GM23338 (cell line): Measurements from ENCODE around the gene SELPLG. TPM values are rescaled to one million over a fixed set of nuclear protein-coding genes. Genes with fewer than 3 reads are reported as not detected.

ENCODE experiments used
- ATAC-seq: fragments of 200-7000 bp; cut with Tn5 transposase; 3 replicates; pipeline ENCODE4 v1.9.1; 2020
- DNase-seq: peaks from one replicate; pipeline ENCODE4 v3.0.0-alpha.2; 2015; ENCODE audit warnings: low spot score
- H2AFZ ChIP-seq: fragments of 200-600 bp; sonication (generic); 2 replicates; pipeline ENCODE4 v1.8.0; 2016; ENCODE audit warnings: antibody characterized with exemption, mild to moderate bottlenecking, moderate library complexity
- H3F3A ChIP-seq: fragments of 200-600 bp; sonication (generic); replicated peaks from 2 replicates; pipeline ENCODE4 v1.8.0; 2017; ENCODE audit warnings: antibody characterized with exemption, mixed run types, low read depth
- H3K27ac ChIP-seq: fragments of 200-600 bp; sonication (generic); 2 replicates; pipeline ENCODE4 v1.6.1; 2016; ENCODE audit warnings: low read depth
- H3K27me3 ChIP-seq: fragments of 200-600 bp; sonication (generic); 2 replicates; pipeline ENCODE4 v1.8.0; 2016; ENCODE audit warnings: mild to moderate bottlenecking, mixed run types, moderate library complexity; ENCODE audit not compliant: insufficient read depth
- H3K36me3 ChIP-seq: fragments of 200-600 bp; sonication (generic); 2 replicates; pipeline ENCODE4 v1.8.0; 2016; ENCODE audit warnings: mild to moderate bottlenecking; ENCODE audit not compliant: insufficient read depth
- H3K4me1 ChIP-seq: fragments of 200-600 bp; sonication (generic); 2 replicates; pipeline ENCODE4 v1.8.0; 2016; ENCODE audit warnings: mild to moderate bottlenecking, moderate library complexity; ENCODE audit not compliant: insufficient read depth
- H3K4me2 ChIP-seq: fragments of 200-600 bp; sonication (generic); 2 replicates; pipeline ENCODE4 v1.7.1; 2017; ENCODE audit warnings: mixed run types
- H3K4me3 ChIP-seq: fragments of 200-600 bp; sonication (generic); 2 replicates; pipeline ENCODE4 v1.6.1; 2016; ENCODE audit warnings: mixed run types
- H3K79me2 ChIP-seq: fragments of 200-600 bp; sonication (generic); replicated peaks from 2 replicates; pipeline ENCODE4 v1.8.0; 2017; ENCODE audit warnings: mild to moderate bottlenecking; ENCODE audit not compliant: insufficient read depth
- H3K9me2 ChIP-seq: fragments of 200-600 bp; sonication (generic); 2 replicates; pipeline ENCODE4 v1.8.0; 2017; ENCODE audit not compliant: insufficient read depth
- H4K20me1 ChIP-seq: fragments of 200-600 bp; sonication (generic); replicated peaks from 2 replicates; pipeline ENCODE4 v1.8.0; 2017; ENCODE audit warnings: mild to moderate bottlenecking; ENCODE audit not compliant: insufficient read depth
- H3K27ac Mint-ChIP-seq: 2 replicates; pipeline ENCODE4 v1.8.0; 2020; ENCODE audit warnings: inconsistent platforms, mild to moderate bottlenecking, moderate library complexity, mixed read lengths
- H3K27me3 Mint-ChIP-seq: 3 replicates; pipeline ENCODE4 v1.8.0; 2022; ENCODE audit warnings: low read depth, mild to moderate bottlenecking, moderate library complexity, mixed read lengths, inconsistent platforms; ENCODE audit not compliant: insufficient read depth, poor library complexity
- H3K36me3 Mint-ChIP-seq: 3 replicates; pipeline ENCODE4 v1.8.0; 2021; ENCODE audit warnings: low read depth, mild to moderate bottlenecking, inconsistent platforms, moderate library complexity, mixed read lengths
- H3K4me1 Mint-ChIP-seq: 3 replicates; pipeline ENCODE4 v1.8.0; 2020; ENCODE audit warnings: mild to moderate bottlenecking, inconsistent platforms, mixed read lengths
- H3K4me3 Mint-ChIP-seq: 3 replicates; pipeline ENCODE4 v1.8.0; 2021; ENCODE audit warnings: moderate library complexity, mild to moderate bottlenecking, inconsistent platforms, mixed read lengths
- H3K9me3 Mint-ChIP-seq: 3 replicates; pipeline ENCODE4 v1.8.0; 2020; ENCODE audit warnings: moderate library complexity, mild to moderate bottlenecking, inconsistent platforms, mixed read lengths
- CREB1 ChIP-seq: fragments of 250-450 bp; sonication (Bioruptor Pico); IDR thresholded peaks from 2 replicates; pipeline ENCODE4 v1.5.0; 2020; ENCODE audit warnings: low read depth, mild to moderate bottlenecking, moderate library complexity
- CTCF ChIP-seq, 2 experiments: fragments of 200-600 bp in 1 of 2; sonication (generic) in 1 of 2; conservative IDR thresholded peaks; 2 replicates each; pipeline versions ENCODE4 v1.5.1 to v1.6.1; 2016 to 2017; ENCODE audit warnings: antibody characterized with exemption in 2 of 2, low read depth in 2 of 2, mild to moderate bottlenecking in 2 of 2, moderate library complexity in 1 of 2
- EZH2 ChIP-seq: fragments of 200-600 bp; sonication (generic); IDR thresholded peaks from one replicate; pipeline ENCODE4 v1.8.0; 2017; ENCODE audit warnings: antibody characterized with exemption, mild to moderate bottlenecking, low read depth; ENCODE audit not compliant: unreplicated experiment
- EZH2phosphoT487 ChIP-seq: fragments of 200-600 bp; sonication (generic); IDR thresholded peaks from one replicate; pipeline ENCODE4 v1.8.1; 2018; ENCODE audit warnings: antibody characterized with exemption; ENCODE audit not compliant: unreplicated experiment
- JUNB ChIP-seq: IDR thresholded peaks from one replicate; pipeline ENCODE4 v1.6.1; 2016; ENCODE audit warnings: antibody characterized with exemption; ENCODE audit not compliant: unreplicated experiment
- NANOG ChIP-seq: IDR thresholded peaks from 2 replicates; pipeline ENCODE4 v1.6.1; 2016; ENCODE audit warnings: antibody characterized with exemption, borderline replicate concordance
- POLR2AphosphoS5 ChIP-seq: IDR thresholded peaks from 2 replicates; pipeline ENCODE4 v1.6.1; 2016; ENCODE audit warnings: antibody characterized with exemption, low read depth
- STAT1 ChIP-seq: IDR thresholded peaks from one replicate; pipeline ENCODE4 v1.6.1; 2016; ENCODE audit warnings: antibody characterized with exemption; ENCODE audit not compliant: unreplicated experiment
- ZNF114 ChIP-seq: fragments of 250-450 bp; sonication (Bioruptor Pico); IDR thresholded peaks from 2 replicates; pipeline ENCODE4 v1.5.0; 2020; ENCODE audit warnings: mild to moderate bottlenecking, moderate library complexity
- ZNF331 ChIP-seq: fragments of 250-450 bp; sonication (Bioruptor Pico); IDR thresholded peaks from 2 replicates; pipeline ENCODE4 v1.5.0; 2020; ENCODE audit warnings: low read depth, mild to moderate bottlenecking, moderate library complexity
- polyA plus RNA-seq: library from polyadenylated mRNA; unstranded; fragments of >200 nt; fragmentation: Nextera tagmentation; extraction: Ambion mirVana; gene quantifications from 2 replicates; pipeline ENCODE4 v1.2.1, GENCODE V29; 2016
- total RNA-seq: library from RNA; depleted of rRNA; stranded (reverse); fragments of >200 nt; shearing (Covaris generic); gene quantifications from 2 replicates; pipeline ENCODE4 v1.2.3, GENCODE V29; 2014
- TF ChIP-seq, protein P1 (sequence below): fragments of 250-450 bp; sonication (Bioruptor Pico); IDR thresholded peaks from 2 replicates; pipeline ENCODE4 v1.5.0; 2020; ENCODE audit warnings: mild to moderate bottlenecking, moderate library complexity
- TF ChIP-seq, protein P2 (sequence below): IDR thresholded peaks from 2 replicates; pipeline ENCODE4 v1.6.1; 2016; ENCODE audit warnings: antibody characterized with exemption
- TF ChIP-seq, protein P3 (sequence below): IDR thresholded peaks from one replicate; pipeline ENCODE4 v1.6.1; 2018; ENCODE audit warnings: antibody characterized with exemption; ENCODE audit not compliant: unreplicated experiment

The SELPLG gene
- total and polyA plus RNA-seq, 2 experiments from 2014 or later, result 0.16 to 0.56 TPM

DNA sequence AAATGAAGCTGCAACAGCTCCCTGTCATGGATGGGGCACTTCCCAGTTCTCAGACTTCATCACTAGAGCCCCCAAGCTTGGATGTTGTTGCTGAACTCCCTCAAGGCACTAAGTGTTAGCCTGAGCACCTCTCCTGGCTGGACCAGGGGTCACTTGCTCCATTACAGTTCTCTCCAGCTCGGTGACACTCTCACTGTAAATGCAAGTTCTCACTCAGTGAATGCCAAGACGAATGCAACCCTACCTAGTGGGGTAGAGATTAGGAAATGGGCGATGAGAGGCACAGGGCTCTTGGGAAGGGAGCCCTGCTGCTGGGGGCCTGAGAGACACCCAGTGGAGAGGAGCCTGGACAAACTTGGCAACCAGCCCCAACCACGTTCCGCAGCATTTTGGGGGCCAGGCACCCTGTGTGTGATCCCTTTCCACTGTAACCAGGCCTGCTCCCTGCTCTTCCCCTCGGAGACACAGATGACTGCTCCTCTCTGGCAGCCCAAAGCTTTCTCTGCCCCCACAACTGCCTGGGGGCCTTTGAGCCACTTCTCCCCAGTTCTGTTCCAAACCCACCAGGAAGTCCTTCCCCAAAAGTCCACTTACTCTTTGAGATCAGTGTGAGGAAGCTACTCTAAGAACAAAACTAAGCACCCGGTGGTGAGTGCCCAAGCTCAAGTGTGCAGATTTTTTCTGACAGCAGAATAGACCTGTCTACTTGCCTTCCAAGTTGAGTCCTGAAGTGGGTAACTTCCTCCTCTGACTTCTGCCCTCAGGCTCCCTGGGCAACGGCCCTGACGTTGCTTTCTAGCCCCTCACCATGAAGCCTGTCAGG is 8.0 kb upstream of the SELPLG start:
- H3K27ac Mint-ChIP-seq, result 0 out of 2 replicates have a peak overlapping the region, but pooled peaks have one; percentile 19
- 0 out of 2 replicates have a peak, but pooled peaks cover 8% of the 10 kb centered on the region for H3F3A ChIP-seq

More for the DNA sequence above, 8.0 kb upstream of the SELPLG start:
- Histone ChIP-seq H3K36me3 (0 out of 2 replicates have a peak, but pooled peaks cover 5% of the 10 kb centered on the region), H3K79me2 (no peaks in the 10 kb centered on the region), H3K27ac (no peak overlapping the region), H2AFZ (no peak overlapping the region), H3K4me1 (peaks cover 26% of the 10 kb centered on the region), H3K27me3 (no peaks in the 10 kb centered on the region), H3K9me2 (peaks cover 4% of the 10 kb centered on the region; the same call in 1 of the 2 replicates), H4K20me1 (no peaks in the 10 kb centered on the region), H3K4me3 (no peak overlapping the region), H3K4me2 (no peak overlapping the region)
- no peak for ATAC-seq
- peaks cover 12% of the 10 kb centered on the region for H3K27me3 Mint-ChIP-seq
- H3K9me3 Mint-ChIP-seq, result no peaks in the 10 kb centered on the region
- peaks cover 34% of the 10 kb centered on the region for H3K4me1 Mint-ChIP-seq
- no peak overlapping the region for H3K4me3 Mint-ChIP-seq
- peaks cover 13% of the 10 kb centered on the region for H3K36me3 Mint-ChIP-seq
- TF ChIP-seq EZH2phosphoT487 (no peak), NANOG (no peak), JUNB (no peak), POLR2AphosphoS5 (no peak; the same call in 1 of the 2 replicates), EZH2 (no peak), CTCF (conservative IDR thresholded peaks at IDR 0.05; ENCODE audit: low read depth in 2 of 2) (no peak), STAT1 (no peak), ZNF331 (no peak), ZNF114 (CRISPR knock-in tag) (no peak), CREB1 (no peak)
- TF ChIP-seq, protein P1, sequence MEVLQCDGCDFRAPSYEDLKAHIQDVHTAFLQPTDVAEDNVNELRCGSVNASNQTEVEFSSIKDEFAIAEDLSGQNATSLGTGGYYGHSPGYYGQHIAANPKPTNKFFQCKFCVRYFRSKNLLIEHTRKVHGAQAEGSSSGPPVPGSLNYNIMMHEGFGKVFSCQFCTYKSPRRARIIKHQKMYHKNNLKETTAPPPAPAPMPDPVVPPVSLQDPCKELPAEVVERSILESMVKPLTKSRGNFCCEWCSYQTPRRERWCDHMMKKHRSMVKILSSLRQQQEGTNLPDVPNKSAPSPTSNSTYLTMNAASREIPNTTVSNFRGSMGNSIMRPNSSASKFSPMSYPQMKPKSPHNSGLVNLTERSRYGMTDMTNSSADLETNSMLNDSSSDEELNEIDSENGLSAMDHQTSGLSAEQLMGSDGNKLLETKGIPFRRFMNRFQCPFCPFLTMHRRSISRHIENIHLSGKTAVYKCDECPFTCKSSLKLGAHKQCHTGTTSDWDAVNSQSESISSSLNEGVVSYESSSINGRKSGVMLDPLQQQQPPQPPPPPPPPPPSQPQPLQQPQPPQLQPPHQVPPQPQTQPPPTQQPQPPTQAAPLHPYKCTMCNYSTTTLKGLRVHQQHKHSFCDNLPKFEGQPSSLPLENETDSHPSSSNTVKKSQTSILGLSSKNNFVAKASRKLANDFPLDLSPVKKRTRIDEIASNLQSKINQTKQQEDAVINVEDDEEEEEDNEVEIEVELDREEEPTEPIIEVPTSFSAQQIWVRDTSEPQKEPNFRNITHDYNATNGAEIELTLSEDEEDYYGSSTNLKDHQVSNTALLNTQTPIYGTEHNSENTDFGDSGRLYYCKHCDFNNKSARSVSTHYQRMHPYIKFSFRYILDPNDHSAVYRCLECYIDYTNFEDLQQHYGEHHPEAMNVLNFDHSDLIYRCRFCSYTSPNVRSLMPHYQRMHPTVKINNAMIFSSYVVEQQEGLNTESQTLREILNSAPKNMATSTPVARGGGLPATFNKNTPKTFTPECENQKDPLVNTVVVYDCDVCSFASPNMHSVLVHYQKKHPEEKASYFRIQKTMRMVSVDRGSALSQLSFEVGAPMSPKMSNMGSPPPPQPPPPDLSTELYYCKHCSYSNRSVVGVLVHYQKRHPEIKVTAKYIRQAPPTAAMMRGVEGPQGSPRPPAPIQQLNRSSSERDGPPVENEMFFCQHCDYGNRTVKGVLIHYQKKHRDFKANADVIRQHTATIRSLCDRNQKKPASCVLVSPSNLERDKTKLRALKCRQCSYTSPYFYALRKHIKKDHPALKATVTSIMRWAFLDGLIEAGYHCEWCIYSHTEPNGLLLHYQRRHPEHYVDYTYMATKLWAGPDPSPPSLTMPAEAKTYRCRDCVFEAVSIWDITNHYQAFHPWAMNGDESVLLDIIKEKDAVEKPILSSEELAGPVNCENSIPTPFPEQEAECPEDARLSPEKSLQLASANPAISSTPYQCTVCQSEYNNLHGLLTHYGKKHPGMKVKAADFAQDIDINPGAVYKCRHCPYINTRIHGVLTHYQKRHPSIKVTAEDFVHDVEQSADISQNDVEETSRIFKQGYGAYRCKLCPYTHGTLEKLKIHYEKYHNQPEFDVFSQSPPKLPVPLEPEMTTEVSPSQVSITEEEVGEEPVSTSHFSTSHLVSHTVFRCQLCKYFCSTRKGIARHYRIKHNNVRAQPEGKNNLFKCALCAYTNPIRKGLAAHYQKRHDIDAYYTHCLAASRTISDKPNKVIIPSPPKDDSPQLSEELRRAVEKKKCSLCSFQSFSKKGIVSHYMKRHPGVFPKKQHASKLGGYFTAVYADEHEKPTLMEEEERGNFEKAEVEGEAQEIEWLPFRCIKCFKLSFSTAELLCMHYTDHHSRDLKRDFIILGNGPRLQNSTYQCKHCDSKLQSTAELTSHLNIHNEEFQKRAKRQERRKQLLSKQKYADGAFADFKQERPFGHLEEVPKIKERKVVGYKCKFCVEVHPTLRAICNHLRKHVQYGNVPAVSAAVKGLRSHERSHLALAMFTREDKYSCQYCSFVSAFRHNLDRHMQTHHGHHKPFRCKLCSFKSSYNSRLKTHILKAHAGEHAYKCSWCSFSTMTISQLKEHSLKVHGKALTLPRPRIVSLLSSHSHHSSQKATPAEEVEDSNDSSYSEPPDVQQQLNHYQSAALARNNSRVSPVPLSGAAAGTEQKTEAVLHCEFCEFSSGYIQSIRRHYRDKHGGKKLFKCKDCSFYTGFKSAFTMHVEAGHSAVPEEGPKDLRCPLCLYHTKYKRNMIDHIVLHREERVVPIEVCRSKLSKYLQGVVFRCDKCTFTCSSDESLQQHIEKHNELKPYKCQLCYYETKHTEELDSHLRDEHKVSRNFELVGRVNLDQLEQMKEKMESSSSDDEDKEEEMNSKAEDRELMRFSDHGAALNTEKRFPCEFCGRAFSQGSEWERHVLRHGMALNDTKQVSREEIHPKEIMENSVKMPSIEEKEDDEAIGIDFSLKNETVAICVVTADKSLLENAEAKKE (CRISPR knock-in tag), result no peak
- TF ChIP-seq, protein P2, sequence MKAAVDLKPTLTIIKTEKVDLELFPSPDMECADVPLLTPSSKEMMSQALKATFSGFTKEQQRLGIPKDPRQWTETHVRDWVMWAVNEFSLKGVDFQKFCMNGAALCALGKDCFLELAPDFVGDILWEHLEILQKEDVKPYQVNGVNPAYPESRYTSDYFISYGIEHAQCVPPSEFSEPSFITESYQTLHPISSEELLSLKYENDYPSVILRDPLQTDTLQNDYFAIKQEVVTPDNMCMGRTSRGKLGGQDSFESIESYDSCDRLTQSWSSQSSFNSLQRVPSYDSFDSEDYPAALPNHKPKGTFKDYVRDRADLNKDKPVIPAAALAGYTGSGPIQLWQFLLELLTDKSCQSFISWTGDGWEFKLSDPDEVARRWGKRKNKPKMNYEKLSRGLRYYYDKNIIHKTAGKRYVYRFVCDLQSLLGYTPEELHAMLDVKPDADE, result no peak
- TF ChIP-seq, protein P3, sequence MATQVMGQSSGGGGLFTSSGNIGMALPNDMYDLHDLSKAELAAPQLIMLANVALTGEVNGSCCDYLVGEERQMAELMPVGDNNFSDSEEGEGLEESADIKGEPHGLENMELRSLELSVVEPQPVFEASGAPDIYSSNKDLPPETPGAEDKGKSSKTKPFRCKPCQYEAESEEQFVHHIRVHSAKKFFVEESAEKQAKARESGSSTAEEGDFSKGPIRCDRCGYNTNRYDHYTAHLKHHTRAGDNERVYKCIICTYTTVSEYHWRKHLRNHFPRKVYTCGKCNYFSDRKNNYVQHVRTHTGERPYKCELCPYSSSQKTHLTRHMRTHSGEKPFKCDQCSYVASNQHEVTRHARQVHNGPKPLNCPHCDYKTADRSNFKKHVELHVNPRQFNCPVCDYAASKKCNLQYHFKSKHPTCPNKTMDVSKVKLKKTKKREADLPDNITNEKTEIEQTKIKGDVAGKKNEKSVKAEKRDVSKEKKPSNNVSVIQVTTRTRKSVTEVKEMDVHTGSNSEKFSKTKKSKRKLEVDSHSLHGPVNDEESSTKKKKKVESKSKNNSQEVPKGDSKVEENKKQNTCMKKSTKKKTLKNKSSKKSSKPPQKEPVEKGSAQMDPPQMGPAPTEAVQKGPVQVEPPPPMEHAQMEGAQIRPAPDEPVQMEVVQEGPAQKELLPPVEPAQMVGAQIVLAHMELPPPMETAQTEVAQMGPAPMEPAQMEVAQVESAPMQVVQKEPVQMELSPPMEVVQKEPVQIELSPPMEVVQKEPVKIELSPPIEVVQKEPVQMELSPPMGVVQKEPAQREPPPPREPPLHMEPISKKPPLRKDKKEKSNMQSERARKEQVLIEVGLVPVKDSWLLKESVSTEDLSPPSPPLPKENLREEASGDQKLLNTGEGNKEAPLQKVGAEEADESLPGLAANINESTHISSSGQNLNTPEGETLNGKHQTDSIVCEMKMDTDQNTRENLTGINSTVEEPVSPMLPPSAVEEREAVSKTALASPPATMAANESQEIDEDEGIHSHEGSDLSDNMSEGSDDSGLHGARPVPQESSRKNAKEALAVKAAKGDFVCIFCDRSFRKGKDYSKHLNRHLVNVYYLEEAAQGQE, result no peak
- no peak for DNase-seq
